ENCODE measurements around the gene DUOXA1. TPM values are rescaled to one million over a fixed set of nuclear protein-coding genes. Genes with fewer than 3 reads are reported as not detected.

DUOXA1 gene
- polyA plus RNA-seq, 1 donor (not counting 4 experiments of a cell fraction or from before 2014, with no cell fraction given), result 15.1 TPM

DNA sequence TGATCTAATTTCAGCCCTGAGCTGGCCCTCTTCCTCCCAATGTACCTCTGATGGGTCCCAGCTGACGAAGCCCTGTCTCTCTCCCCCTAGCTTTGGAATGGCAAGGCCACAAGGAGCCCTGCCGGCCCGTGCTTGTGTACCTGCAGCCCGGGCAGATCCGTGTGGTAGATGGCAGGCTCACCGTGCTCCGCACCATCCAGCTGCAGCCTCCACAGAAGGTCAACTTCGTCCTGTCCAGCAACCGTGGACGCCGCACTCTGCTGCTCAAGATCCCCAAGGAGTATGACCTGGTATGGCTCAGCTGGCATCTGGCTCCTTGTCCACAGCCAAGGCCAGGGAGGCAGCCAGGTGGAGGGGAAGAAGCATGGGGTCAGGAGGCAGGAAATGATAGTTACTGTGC is 14.3 kb upstream of the DUOXA1 start:
- H4K20me1 ChIP-seq (ENCODE audit: control insufficient read depth, extremely low read depth, insufficient read depth, low read length), result no peaks in the 10 kb centered on the region
- H3K4me2 ChIP-seq (ENCODE audit: control insufficient read depth, extremely low read depth, insufficient read depth, low read depth, low read length), result no peak overlapping the region
- H3K4me1 ChIP-seq (ENCODE audit: control insufficient read depth, extremely low read depth, insufficient read depth, low read length), result peaks cover 20% of the 10 kb centered on the region
- H3K9me3 ChIP-seq (ENCODE audit: control insufficient read depth, low read depth, low read length), result no peaks in the 10 kb centered on the region
- H2AFZ ChIP-seq (ENCODE audit: control insufficient read depth, low read length), result no peak overlapping the region
- dilution Hi-C loops (cut with MboI; ENCODE audit: extremely low pct_ligation_motif_present, low sequenced_read_pairs), result no loop called here
- DNase-seq (ENCODE audit: low read depth, low spot score) (no peak), FAIRE-seq (no peak)
- H3K36me3 ChIP-seq (ENCODE audit: control insufficient read depth in 2 of 2, extremely low read depth in 1 of 2, insufficient read depth in 2 of 2, low read length in 2 of 2), result peaks cover 25 to 41% of the 10 kb centered on the region in 2 experiments
- no peak overlapping the region for H3K9ac ChIP-seq (ENCODE audit: control insufficient read depth, extremely low read depth, insufficient read depth, low read length)
- TF ChIP-seq EZH2 (IDR thresholded peaks at IDR 0.05; ENCODE audit: low read length), result no peak
- TF ChIP-seq CTCF (optimal IDR thresholded peaks at IDR 0.05 in 1 of 3, IDR thresholded peaks at IDR 0.05 in 1 of 3, conservative IDR thresholded peaks at IDR 0.05 in 1 of 3; ENCODE audit: extremely low read depth in 1 of 3, insufficient read depth in 2 of 3, low read length in 3 of 3), result no peak
- H3K27me3 ChIP-seq (ENCODE audit: control insufficient read depth, extremely low read depth, insufficient read depth, low read length), result no peaks in the 10 kb centered on the region
- H3K27ac ChIP-seq (ENCODE audit: control insufficient read depth, insufficient read depth, low read length), result no peak overlapping the region
- no peaks in the 10 kb centered on the region for H3K79me2 ChIP-seq (ENCODE audit: control insufficient read depth, insufficient read depth, low read length)
- no peak overlapping the region for H3K4me3 ChIP-seq (ENCODE audit: control insufficient read depth in 2 of 3, extremely low read depth in 1 of 3, insufficient read depth in 2 of 3, low read depth in 1 of 3, low read length in 3 of 3)
- H3K9me1 ChIP-seq (ENCODE audit: control insufficient read depth, extremely low read depth, insufficient read depth, low read length), result peaks cover 1% of the 10 kb centered on the region

DNA sequence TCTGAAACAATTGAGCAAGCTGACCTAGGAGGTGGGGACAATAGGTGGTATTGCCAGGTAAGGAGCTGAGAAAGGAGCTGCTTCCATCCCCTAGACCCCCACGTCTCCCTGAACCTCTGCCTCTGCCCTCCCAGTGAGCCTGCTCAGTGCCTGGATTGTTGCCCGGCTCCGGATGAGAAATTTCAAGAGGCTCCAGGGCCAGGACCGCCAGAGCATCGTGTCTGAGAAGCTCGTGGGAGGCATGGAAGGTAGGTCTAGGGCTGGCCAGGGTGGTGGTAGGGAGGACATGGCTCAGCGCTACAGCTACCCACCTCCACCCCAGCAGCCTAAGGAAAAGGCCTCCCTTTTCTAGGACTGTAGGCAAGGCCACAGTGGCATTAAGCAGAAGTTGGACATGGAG is 13.4 kb upstream of the DUOXA1 start:
- Histone ChIP-seq H3K9me1 (ENCODE audit: control insufficient read depth, extremely low read depth, insufficient read depth, low read length) (no peaks in the 10 kb centered on the region), H3K4me1 (ENCODE audit: control insufficient read depth, extremely low read depth, insufficient read depth, low read length) (peaks cover 11% of the 10 kb centered on the region), H3K9ac (ENCODE audit: control insufficient read depth, extremely low read depth, insufficient read depth, low read length) (no peak overlapping the region), H3K79me2 (ENCODE audit: control insufficient read depth, insufficient read depth, low read length) (no peaks in the 10 kb centered on the region), H2AFZ (ENCODE audit: control insufficient read depth, low read length) (no peak overlapping the region), H3K27ac (ENCODE audit: control insufficient read depth, insufficient read depth, low read length) (no peak overlapping the region), H3K27me3 (ENCODE audit: control insufficient read depth, extremely low read depth, insufficient read depth, low read length) (no peaks in the 10 kb centered on the region), H3K4me3 (ENCODE audit: control insufficient read depth in 2 of 3, extremely low read depth in 1 of 3, insufficient read depth in 2 of 3, low read depth in 1 of 3, low read length in 3 of 3) (no peak overlapping the region), H3K4me2 (ENCODE audit: control insufficient read depth, extremely low read depth, insufficient read depth, low read depth, low read length) (no peak overlapping the region), H3K9me3 (ENCODE audit: control insufficient read depth, low read depth, low read length) (no peaks in the 10 kb centered on the region), H3K36me3 (ENCODE audit: control insufficient read depth in 2 of 2, extremely low read depth in 1 of 2, insufficient read depth in 2 of 2, low read length in 2 of 2) (peaks cover 30 to 47% of the 10 kb centered on the region in 2 experiments), H4K20me1 (ENCODE audit: control insufficient read depth, extremely low read depth, insufficient read depth, low read length) (no peaks in the 10 kb centered on the region)
- TF ChIP-seq CTCF (optimal IDR thresholded peaks at IDR 0.05 in 1 of 3, IDR thresholded peaks at IDR 0.05 in 1 of 3, conservative IDR thresholded peaks at IDR 0.05 in 1 of 3; ENCODE audit: extremely low read depth in 1 of 3, insufficient read depth in 2 of 3, low read length in 3 of 3) (no peak), EZH2 (IDR thresholded peaks at IDR 0.05; ENCODE audit: low read length) (no peak)
- DNase-seq (ENCODE audit: low read depth, low spot score), result no peak
- no peak for FAIRE-seq
- dilution Hi-C loops (cut with MboI; ENCODE audit: extremely low pct_ligation_motif_present, low sequenced_read_pairs), result no loop called here

Data from keratinocyte (primary cell).